ENCODE measurements around the gene LIG3.
"Not testable (repeated sequence)": the region's sequence is repeated elsewhere in the genome, so short reads cannot be mapped to it uniquely, and the experiment has no call there.

DNA sequence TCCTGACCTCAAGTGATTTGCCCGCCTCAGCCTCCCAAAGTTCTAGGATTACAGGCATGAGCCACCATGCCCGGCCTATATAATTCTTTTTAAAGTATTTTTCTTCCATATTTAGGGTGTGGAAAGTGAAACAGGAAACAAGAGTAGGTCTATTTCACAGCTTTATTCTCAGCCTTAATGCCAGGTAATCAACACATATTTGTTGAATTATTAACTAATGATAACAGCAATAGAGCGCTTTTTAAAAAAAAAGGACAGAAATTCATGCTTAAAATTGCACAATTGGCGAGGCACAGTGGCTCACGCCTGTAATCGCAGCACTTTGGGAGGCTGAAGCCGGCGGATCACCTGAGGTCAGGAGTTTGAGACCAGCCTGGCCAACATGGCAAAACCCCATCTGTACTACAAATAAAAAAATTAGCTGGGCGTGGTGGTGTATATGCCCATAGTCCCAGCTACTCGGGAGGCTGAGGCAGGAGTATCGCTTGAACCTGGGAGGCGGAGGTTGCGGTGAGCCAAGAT is 65.2 kb downstream of the LIG3 start:
- not testable (repeated sequence) for TF ChIP-seq ZNF781 (CRISPR knock-in tag; IDR thresholded peaks at IDR 0.05; ENCODE audit: borderline replicate concordance, not compliant biosample characterization); NPAS2 (CRISPR knock-in tag; IDR thresholded peaks at IDR 0.05; ENCODE audit: borderline replicate concordance); KLF9 (CRISPR knock-in tag; IDR thresholded peaks at IDR 0.05; ENCODE audit: low read depth); ZFP1 (CRISPR knock-in tag; IDR thresholded peaks at IDR 0.05); ZNF225 (CRISPR knock-in tag; IDR thresholded peaks at IDR 0.05); ZNF10 (CRISPR knock-in tag; IDR thresholded peaks at IDR 0.05; ENCODE audit: borderline replicate concordance, low read depth)
- TF ChIP-seq, protein P1, sequence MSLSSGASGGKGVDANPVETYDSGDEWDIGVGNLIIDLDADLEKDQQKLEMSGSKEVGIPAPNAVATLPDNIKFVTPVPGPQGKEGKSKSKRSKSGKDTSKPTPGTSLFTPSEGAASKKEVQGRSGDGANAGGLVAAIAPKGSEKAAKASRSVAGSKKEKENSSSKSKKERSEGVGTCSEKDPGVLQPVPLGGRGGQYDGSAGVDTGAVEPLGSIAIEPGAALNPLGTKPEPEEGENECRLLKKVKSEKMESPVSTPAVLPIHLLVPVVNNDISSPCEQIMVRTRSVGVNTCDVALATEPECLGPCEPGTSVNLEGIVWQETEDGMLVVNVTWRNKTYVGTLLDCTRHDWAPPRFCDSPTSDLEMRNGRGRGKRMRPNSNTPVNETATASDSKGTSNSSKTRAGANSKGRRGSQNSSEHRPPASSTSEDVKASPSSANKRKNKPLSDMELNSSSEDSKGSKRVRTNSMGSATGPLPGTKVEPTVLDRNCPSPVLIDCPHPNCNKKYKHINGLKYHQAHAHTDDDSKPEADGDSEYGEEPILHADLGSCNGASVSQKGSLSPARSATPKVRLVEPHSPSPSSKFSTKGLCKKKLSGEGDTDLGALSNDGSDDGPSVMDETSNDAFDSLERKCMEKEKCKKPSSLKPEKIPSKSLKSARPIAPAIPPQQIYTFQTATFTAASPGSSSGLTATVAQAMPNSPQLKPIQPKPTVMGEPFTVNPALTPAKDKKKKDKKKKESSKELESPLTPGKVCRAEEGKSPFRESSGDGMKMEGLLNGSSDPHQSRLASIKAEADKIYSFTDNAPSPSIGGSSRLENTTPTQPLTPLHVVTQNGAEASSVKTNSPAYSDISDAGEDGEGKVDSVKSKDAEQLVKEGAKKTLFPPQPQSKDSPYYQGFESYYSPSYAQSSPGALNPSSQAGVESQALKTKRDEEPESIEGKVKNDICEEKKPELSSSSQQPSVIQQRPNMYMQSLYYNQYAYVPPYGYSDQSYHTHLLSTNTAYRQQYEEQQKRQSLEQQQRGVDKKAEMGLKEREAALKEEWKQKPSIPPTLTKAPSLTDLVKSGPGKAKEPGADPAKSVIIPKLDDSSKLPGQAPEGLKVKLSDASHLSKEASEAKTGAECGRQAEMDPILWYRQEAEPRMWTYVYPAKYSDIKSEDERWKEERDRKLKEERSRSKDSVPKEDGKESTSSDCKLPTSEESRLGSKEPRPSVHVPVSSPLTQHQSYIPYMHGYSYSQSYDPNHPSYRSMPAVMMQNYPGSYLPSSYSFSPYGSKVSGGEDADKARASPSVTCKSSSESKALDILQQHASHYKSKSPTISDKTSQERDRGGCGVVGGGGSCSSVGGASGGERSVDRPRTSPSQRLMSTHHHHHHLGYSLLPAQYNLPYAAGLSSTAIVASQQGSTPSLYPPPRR (CRISPR knock-in tag; IDR thresholded peaks at IDR 0.05; ENCODE audit: borderline replicate concordance) = not testable (repeated sequence)
- TF ChIP-seq, protein P2, sequence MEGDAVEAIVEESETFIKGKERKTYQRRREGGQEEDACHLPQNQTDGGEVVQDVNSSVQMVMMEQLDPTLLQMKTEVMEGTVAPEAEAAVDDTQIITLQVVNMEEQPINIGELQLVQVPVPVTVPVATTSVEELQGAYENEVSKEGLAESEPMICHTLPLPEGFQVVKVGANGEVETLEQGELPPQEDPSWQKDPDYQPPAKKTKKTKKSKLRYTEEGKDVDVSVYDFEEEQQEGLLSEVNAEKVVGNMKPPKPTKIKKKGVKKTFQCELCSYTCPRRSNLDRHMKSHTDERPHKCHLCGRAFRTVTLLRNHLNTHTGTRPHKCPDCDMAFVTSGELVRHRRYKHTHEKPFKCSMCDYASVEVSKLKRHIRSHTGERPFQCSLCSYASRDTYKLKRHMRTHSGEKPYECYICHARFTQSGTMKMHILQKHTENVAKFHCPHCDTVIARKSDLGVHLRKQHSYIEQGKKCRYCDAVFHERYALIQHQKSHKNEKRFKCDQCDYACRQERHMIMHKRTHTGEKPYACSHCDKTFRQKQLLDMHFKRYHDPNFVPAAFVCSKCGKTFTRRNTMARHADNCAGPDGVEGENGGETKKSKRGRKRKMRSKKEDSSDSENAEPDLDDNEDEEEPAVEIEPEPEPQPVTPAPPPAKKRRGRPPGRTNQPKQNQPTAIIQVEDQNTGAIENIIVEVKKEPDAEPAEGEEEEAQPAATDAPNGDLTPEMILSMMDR (CRISPR knock-in tag; IDR thresholded peaks at IDR 0.05) = not testable (repeated sequence)

Measured in HepG2 (cell line).